ENCODE measurements around the gene RPS6KB1. TPM values are rescaled to one million over a fixed set of nuclear protein-coding genes. Genes with fewer than 3 reads are reported as not detected.
"Not testable (repeated sequence)": the region's sequence is repeated elsewhere in the genome, so short reads cannot be mapped to it uniquely, and the experiment has no call there.

The RPS6KB1 gene
- polyA plus RNA-seq, 1 of the 3 experiments (the other 2 are of a cell fraction) = 13.4 TPM

DNA sequence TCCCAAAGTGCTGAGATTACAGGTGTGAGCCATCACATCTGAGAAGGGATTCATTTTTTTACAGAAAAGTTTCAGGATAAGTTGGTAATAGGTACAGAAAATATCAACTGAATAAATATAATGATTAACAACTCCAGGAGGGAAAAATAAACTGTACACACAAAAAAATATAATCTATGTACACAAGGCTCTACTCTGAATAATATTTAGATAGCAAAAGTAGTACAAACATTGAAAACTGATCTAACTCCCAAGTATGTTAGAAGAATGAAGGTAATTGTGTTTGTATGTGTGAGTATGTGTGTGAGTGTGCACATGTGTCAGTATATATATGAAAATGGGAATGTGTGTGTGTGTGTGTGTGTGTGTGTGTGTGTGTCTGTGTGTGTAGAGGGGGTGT lies 20.6 kb upstream of the RPS6KB1 start (continued):
- TF ChIP-seq CTCF (IDR thresholded peaks at IDR 0.05) = no peak
- TF ChIP-seq, protein P1, sequence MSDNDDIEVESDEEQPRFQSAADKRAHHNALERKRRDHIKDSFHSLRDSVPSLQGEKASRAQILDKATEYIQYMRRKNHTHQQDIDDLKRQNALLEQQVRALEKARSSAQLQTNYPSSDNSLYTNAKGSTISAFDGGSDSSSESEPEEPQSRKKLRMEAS (IDR thresholded peaks at IDR 0.05; ENCODE audit: low read depth) = no peak
- TF ChIP-seq GABPA (IDR thresholded peaks at IDR 0.05; ENCODE audit: low read depth) = no peak
- no peak for TF ChIP-seq NFIC (IDR thresholded peaks at IDR 0.05; ENCODE audit: borderline replicate concordance)

DNA sequence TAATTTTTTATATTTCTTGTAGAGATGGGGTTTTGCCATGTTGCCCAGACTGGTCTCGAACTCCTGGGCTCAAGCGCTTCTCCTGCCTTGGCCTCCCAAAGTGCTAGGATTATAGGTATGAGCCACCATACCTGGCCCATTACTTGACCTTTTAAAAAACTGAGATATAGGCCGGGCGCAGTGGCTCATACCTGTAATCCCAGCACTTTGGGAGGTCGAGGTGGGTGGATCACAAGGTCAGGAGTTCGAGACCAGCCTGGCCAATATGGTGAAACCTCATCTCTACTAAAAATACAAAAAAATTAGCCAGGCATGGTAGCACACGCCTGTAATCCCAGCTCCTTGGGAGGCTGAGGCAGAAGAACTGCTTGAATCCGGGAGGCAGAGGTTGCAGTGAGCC lies 19.5 kb upstream of the RPS6KB1 start:
- POLR2A ChIA-PET; H3K79me2 ChIP-seq (ENCODE audit: insufficient read depth); H3K36me3 ChIP-seq (replicated peaks in 1 of 2; ENCODE audit: control insufficient read depth in 1 of 2, insufficient read depth in 2 of 2, low read length in 1 of 2); H3K27ac ChIP-seq (ENCODE audit: low read depth in 2 of 2, low read length in 1 of 2); H3K4me3 ChIP-seq (ENCODE audit: low read depth in 2 of 2, low read length in 1 of 2); H3F3A ChIP-seq (replicated peaks; ENCODE audit: insufficient read depth); H3K9me2 ChIP-seq; H3K4me1 ChIP-seq (ENCODE audit: control insufficient read depth in 1 of 2, insufficient read depth in 2 of 2, low read depth in 1 of 2, low read length in 1 of 2); H3K4me2 ChIP-seq; DNase-seq; H3K27me3 ChIP-seq (ENCODE audit: insufficient read depth); H3K9ac ChIP-seq; H2AFZ ChIP-seq (ENCODE audit: low read depth); H3K9me3 ChIP-seq; H4K20me1 ChIP-seq (ENCODE audit: insufficient read depth): not testable (repeated sequence)
- 91% methylated on average over 8 of the region's 8 CpGs for WGBS (ENCODE audit: low lambda C conversion rate)
- CTCF ChIA-PET = interaction anchor here (3.1 kb wide), 1 partner anchor 14 kb away, joined by 9 read pairs; no protein-coding TSS in a partner anchor

DNA sequence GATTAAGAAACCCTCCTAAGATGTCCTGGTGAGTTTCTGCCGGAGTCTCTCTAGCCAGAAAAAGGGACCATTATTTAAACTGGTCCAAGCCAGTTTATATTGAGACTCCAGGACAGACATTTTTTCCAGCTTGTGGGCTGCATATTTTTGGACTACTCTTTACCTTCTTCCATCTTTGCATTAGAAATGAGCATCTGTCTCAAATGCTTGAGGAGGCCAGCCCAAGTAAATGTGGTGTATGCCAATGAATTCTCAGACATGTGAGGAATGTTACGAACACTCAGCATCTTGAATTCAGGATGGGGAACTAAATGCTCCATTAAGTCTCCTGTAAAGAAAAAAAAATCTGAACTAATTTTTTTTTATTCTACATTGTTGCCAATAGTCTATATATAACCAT lies 18.5 kb upstream of the RPS6KB1 start:
- Histone ChIP-seq H4K20me1 (ENCODE audit: insufficient read depth) (no peaks in the 10 kb centered on the region), H3K9me2 (no peaks in the 10 kb centered on the region), H3F3A (replicated peaks; ENCODE audit: insufficient read depth) (peaks cover 6% of the 10 kb centered on the region), H3K36me3 (replicated peaks in 1 of 2; ENCODE audit: control insufficient read depth in 1 of 2, insufficient read depth in 2 of 2, low read length in 1 of 2) (peaks cover 0 to 1% of the 10 kb centered on the region in 2 experiments), H3K4me1 (ENCODE audit: control insufficient read depth in 1 of 2, insufficient read depth in 2 of 2, low read depth in 1 of 2, low read length in 1 of 2) (no peaks in the 10 kb centered on the region; a peak in 1 of 4 replicates), H2AFZ (ENCODE audit: low read depth) (no peak overlapping the region; the same call in 1 of the 2 replicates), H3K4me2 (no peak overlapping the region), H3K79me2 (ENCODE audit: insufficient read depth) (no peaks in the 10 kb centered on the region), H3K27ac (ENCODE audit: low read depth in 2 of 2, low read length in 1 of 2) (no peak overlapping the region), H3K9ac (no peak overlapping the region), H3K9me3 (no peaks in the 10 kb centered on the region), H3K4me3 (ENCODE audit: low read depth in 2 of 2, low read length in 1 of 2) (no peak overlapping the region), H3K27me3 (ENCODE audit: insufficient read depth) (no peaks in the 10 kb centered on the region)
- no peak for DNase-seq
- WGBS (ENCODE audit: low lambda C conversion rate) = 99% methylated on average over 2 of the region's 2 CpGs
- CTCF ChIA-PET = interaction anchor here (0.8 to 3.1 kb wide), 2 partner anchors 15 to 121 kb away, joined by 4 to 9 read pairs; no protein-coding TSS in a partner anchor
- TF ChIP-seq, protein P2, sequence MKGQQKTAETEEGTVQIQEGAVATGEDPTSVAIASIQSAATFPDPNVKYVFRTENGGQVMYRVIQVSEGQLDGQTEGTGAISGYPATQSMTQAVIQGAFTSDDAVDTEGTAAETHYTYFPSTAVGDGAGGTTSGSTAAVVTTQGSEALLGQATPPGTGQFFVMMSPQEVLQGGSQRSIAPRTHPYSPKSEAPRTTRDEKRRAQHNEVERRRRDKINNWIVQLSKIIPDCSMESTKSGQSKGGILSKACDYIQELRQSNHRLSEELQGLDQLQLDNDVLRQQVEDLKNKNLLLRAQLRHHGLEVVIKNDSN (IDR thresholded peaks at IDR 0.05; ENCODE audit: borderline replicate concordance, low read depth) = no peak
- TF ChIP-seq CHD2 (IDR thresholded peaks at IDR 0.05; ENCODE audit: low read length, partially characterized antibody) = no peak
- no peak for TF ChIP-seq RAD21 (IDR thresholded peaks at IDR 0.05; ENCODE audit: low read length)
- TF ChIP-seq YY1 (IDR thresholded peaks at IDR 0.05; ENCODE audit: low read depth) = no peak
- TF ChIP-seq MXI1 (IDR thresholded peaks at IDR 0.05; ENCODE audit: low read depth, low read length) = no peak
- TF ChIP-seq, protein P3, sequence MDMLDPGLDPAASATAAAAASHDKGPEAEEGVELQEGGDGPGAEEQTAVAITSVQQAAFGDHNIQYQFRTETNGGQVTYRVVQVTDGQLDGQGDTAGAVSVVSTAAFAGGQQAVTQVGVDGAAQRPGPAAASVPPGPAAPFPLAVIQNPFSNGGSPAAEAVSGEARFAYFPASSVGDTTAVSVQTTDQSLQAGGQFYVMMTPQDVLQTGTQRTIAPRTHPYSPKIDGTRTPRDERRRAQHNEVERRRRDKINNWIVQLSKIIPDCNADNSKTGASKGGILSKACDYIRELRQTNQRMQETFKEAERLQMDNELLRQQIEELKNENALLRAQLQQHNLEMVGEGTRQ (IDR thresholded peaks at IDR 0.05; ENCODE audit: borderline replicate concordance, low read depth, low read length) = no peak
- no peak for TF ChIP-seq NFIC (IDR thresholded peaks at IDR 0.05; ENCODE audit: borderline replicate concordance)
- no peak for TF ChIP-seq GABPA (IDR thresholded peaks at IDR 0.05; ENCODE audit: low read depth)
- TF ChIP-seq TCF12 (IDR thresholded peaks at IDR 0.05) = no peak
- TF ChIP-seq, protein P4, sequence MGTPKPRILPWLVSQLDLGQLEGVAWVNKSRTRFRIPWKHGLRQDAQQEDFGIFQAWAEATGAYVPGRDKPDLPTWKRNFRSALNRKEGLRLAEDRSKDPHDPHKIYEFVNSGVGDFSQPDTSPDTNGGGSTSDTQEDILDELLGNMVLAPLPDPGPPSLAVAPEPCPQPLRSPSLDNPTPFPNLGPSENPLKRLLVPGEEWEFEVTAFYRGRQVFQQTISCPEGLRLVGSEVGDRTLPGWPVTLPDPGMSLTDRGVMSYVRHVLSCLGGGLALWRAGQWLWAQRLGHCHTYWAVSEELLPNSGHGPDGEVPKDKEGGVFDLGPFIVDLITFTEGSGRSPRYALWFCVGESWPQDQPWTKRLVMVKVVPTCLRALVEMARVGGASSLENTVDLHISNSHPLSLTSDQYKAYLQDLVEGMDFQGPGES (IDR thresholded peaks at IDR 0.05; ENCODE audit: low read depth, low read length) = no peak
- TF ChIP-seq EZH2phosphoT487 (IDR thresholded peaks at IDR 0.05; ENCODE audit: borderline replicate concordance, low read depth) = no peak
- TF ChIP-seq CTCF (IDR thresholded peaks at IDR 0.05) = no peak
- TF ChIP-seq TEAD4 (IDR thresholded peaks at IDR 0.05; ENCODE audit: borderline replicate concordance, insufficient read depth) = no peak
- TF ChIP-seq ELF1 (IDR thresholded peaks at IDR 0.05) = no peak
- no peak for TF ChIP-seq RCOR1 (IDR thresholded peaks at IDR 0.05; ENCODE audit: low read length)
- TF ChIP-seq FOSL2 (IDR thresholded peaks at IDR 0.05; ENCODE audit: borderline replicate concordance, low read depth) = no peak
- TF ChIP-seq FOXM1 (IDR thresholded peaks at IDR 0.05; ENCODE audit: low read depth) = no peak
- TF ChIP-seq MEF2A (IDR thresholded peaks at IDR 0.05; ENCODE audit: borderline replicate concordance, low read depth) = no peak
- POLR2A ChIA-PET = no interaction called here
